HEK293T (cell line): Measurements from ENCODE around the gene GRID1.

Source experiments
- BHLHE40 ChIP-seq: fragments of 450-650 bp; IDR thresholded peaks from 2 replicates; pipeline ENCODE4 v1.6.1; 2016; ENCODE audit warnings: mild to moderate bottlenecking, moderate library complexity, borderline replicate concordance
- ELF4 ChIP-seq: fragments of 450-650 bp; IDR thresholded peaks from 2 replicates; pipeline ENCODE4 v1.6.1; 2017; ENCODE audit warnings: antibody characterized with exemption
- FOXK2 ChIP-seq: fragments of 450-650 bp; IDR thresholded peaks from 2 replicates; pipeline ENCODE4 v1.6.1; 2016; ENCODE audit warnings: mild to moderate bottlenecking
- FOXM1 ChIP-seq: fragments of 450-650 bp; IDR thresholded peaks from 2 replicates; pipeline ENCODE4 v1.6.1; 2017; ENCODE audit warnings: mild to moderate bottlenecking, borderline replicate concordance
- HDGF ChIP-seq: fragments of 450-650 bp; IDR thresholded peaks from 2 replicates; pipeline ENCODE4 v1.6.1; 2017; ENCODE audit warnings: antibody characterized with exemption, borderline replicate concordance
- PKNOX1 ChIP-seq: fragments of 450-650 bp; IDR thresholded peaks from 2 replicates; pipeline ENCODE4 v1.6.1; 2016
- SP1 ChIP-seq: fragments of 450-650 bp; IDR thresholded peaks from 2 replicates; pipeline ENCODE4 v1.6.1; 2017
- SUZ12 ChIP-seq: fragments of 450-650 bp; IDR thresholded peaks from 2 replicates; pipeline ENCODE4 v1.6.1; 2016; ENCODE audit warnings: mild to moderate bottlenecking
- TARDBP ChIP-seq: fragments of 450-650 bp; IDR thresholded peaks from 2 replicates; pipeline ENCODE4 v1.6.1; 2016

- no peak for TF ChIP-seq HDGF
- no peak for TF ChIP-seq SP1
- no peak for TF ChIP-seq FOXK2
- no peak for TF ChIP-seq BHLHE40
- no peak for TF ChIP-seq ELF4
- TF ChIP-seq FOXM1: no peak
- no peak for TF ChIP-seq SUZ12
- no peak for TF ChIP-seq PKNOX1
- no peak for TF ChIP-seq TARDBP
These were observed 724.0 kb downstream of the GRID1 start for GRCh38 chr10:85642421-85643170.
